Measurements from ENCODE around the gene ZNHIT6. TPM values are rescaled to one million over a fixed set of nuclear protein-coding genes. Genes with fewer than 3 reads are reported as not detected.

The ZNHIT6 gene
- polyA plus RNA-seq, 1 donor from 2014 or later = 16.3 TPM

- Mint-ChIP-seq H3K4me3 (no peak overlapping the region), H3K36me3 (peaks cover 5% of the 10 kb centered on the region), H3K4me1 (no peaks in the 10 kb centered on the region), H3K27me3 (no peaks in the 10 kb centered on the region), H3K9me3 (peaks cover 0 to 2% (median 2%) of the 10 kb centered on the region in 3 donors), H3K27ac (no peak overlapping the region)
These were observed 105.7 kb downstream of the ZNHIT6 start for GRCh38 chr1:85602571-85602970.

- Mint-ChIP-seq H3K36me3 (peaks cover 5% of the 10 kb centered on the region), H3K27ac (no peak overlapping the region), H3K9me3 (peaks cover 0 to 2% (median 2%) of the 10 kb centered on the region in 3 donors), H3K4me1 (no peaks in the 10 kb centered on the region), H3K4me3 (no peak overlapping the region), H3K27me3 (no peaks in the 10 kb centered on the region)
These were observed 106.3 kb downstream of the ZNHIT6 start for GRCh38 chr1:85601901-85602300.

- Mint-ChIP-seq H3K9me3 (peaks cover 0 to 2% (median 2%) of the 10 kb centered on the region in 3 donors), H3K4me3 (no peak overlapping the region), H3K27me3 (no peaks in the 10 kb centered on the region), H3K4me1 (no peaks in the 10 kb centered on the region), H3K36me3 (peaks cover 5% of the 10 kb centered on the region), H3K27ac (no peak overlapping the region)
These were observed 108.6 kb downstream of the ZNHIT6 start for GRCh38 chr1:85599681-85600080.

Other genes with a start within 250 kb of the ZNHIT6 start
- 0.19 TPM for gene DDAH1, start 243.3 kb downstream of the ZNHIT6 start, polyA plus RNA-seq
- gene CCN1, start 127.7 kb downstream of the ZNHIT6 start, polyA plus RNA-seq = not detected